ENCODE data around the gene DUSP28.

The DUSP28 gene

DNA sequence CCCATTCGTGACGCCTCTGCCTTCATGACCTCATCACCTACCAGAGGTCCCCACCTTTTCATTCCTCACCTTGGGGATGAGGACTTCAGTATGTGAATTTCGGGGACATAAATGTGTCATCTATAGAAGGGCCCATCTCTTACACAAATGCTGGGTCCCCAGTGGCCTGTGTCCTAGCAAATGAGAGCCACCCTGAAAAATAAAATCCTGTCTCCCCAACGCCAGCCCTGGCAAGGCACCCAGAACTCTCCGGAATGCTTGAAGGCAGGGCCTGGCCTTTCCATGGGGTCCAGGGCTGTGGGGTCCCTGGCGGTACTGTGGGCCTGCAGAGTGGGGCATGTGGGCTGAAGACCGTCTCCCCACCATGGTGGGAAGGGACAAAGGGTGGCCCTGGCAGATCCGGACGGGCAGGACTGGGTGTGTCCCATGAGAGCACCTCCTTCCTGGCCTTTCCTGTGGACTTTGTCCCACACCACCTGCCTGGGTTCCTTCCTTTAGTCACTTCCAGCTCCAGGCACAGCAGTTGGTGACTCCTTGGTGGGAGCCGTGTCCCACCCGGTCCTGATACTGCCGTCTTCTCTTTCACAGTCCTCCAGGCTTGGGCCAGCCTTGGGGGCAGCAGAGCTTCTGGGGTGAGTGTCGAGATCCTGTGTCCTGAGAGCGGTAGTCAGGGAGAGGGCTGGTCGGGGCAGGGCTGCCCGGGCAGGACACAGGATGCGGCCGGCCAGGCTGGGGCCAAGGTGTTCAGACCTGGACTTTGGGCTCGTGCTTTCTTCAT, 45.0 kb downstream of the DUSP28 start:
- no peak overlapping the region for H3K4me3 ChIP-seq (ENCODE audit: low read length)
- WGBS (ENCODE audit: extremely low coverage, insufficient coverage, low lambda C conversion rate) = no CpG with 5 or more reads among the region's 19 CpGs
- H4K5ac ChIP-seq (ENCODE audit: low read length) = no peak overlapping the region
- H2AK5ac ChIP-seq (ENCODE audit: low read length) = no peak overlapping the region
- no peak overlapping the region for H2BK120ac ChIP-seq (ENCODE audit: low read depth, low read length)
- DNase-seq = no peak
- no peak overlapping the region for H3K4ac ChIP-seq (ENCODE audit: low read depth, low read length)
- no peaks in the 10 kb centered on the region for H3K79me2 ChIP-seq (ENCODE audit: control insufficient read depth, insufficient read depth, low read length)
- no peak overlapping the region for H3K18ac ChIP-seq (ENCODE audit: low read length)
- no peak overlapping the region for H3K56ac ChIP-seq (ENCODE audit: low read length)
- no peaks in the 10 kb centered on the region for H3K79me1 ChIP-seq (ENCODE audit: low read length)
- no peak overlapping the region for H2BK5ac ChIP-seq (ENCODE audit: low read length)
- H2BK15ac ChIP-seq (replicated peaks; ENCODE audit: low read depth) = no peak overlapping the region
- H3K36me3 ChIP-seq (ENCODE audit: control insufficient read depth, insufficient read depth, low read length) = no peaks in the 10 kb centered on the region
- no peak overlapping the region for H3K27ac ChIP-seq (ENCODE audit: low read depth, low read length)
- H3K23ac ChIP-seq (ENCODE audit: low read length) = no peak overlapping the region
- H3K4me2 ChIP-seq (ENCODE audit: low read length) = no peak overlapping the region
- H3K9ac ChIP-seq (ENCODE audit: low read length) = no peak overlapping the region
- H3K4me1 ChIP-seq (ENCODE audit: control insufficient read depth, low read depth, low read length) = no peaks in the 10 kb centered on the region
- no peak overlapping the region for H4K8ac ChIP-seq (ENCODE audit: low read depth, low read length)
- no peaks in the 10 kb centered on the region for H3K27me3 ChIP-seq (ENCODE audit: insufficient read depth, low read length, poor library complexity)

DNA sequence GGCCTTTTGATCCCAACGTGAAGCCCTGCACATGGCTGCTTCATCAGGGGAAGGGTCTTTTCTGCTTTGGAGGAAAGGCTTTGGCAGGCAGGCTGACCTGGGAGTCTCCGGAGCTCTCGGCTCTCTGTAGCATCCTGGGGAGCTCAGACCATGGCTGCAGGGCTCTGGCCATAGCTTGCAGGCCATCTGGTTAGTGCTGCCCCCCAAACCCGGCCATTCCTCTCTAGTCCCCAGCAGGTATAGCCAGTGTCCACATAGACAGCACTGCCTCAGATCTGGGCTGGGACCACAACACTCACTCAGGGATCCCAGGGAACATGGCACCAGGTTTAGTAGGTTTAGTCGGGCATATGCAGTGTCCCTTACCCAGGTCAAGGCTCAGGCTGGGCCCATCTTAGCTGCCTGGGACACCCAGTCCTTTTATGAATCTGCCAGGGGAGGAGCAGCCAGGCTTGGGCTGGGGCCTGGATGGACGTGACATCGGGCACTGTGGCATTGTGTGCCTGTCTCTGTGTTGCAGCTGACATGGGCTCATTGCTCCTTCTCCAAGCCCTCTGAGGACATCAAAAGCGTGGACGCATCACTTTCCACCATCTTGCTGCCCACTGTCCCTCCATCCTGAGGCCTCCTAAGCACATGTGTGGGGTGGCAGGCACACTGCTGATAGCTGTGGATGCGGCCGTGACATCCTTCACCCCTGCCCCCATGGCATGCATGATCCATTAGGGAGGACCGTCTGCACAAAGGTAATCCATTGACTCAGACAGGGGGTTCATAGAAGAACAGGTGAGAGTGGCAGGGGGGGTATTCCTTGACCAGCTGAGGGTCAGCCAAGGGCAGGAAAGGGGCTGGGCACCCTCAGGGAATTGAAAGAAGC, 45.9 kb downstream of the DUSP28 start:
- Histone ChIP-seq H4K5ac (ENCODE audit: low read length) (no peak overlapping the region), H3K27ac (ENCODE audit: low read depth, low read length) (no peak overlapping the region), H3K4me2 (ENCODE audit: low read length) (no peak overlapping the region), H2BK5ac (ENCODE audit: low read length) (no peak overlapping the region), H3K4me3 (ENCODE audit: low read length) (no peak overlapping the region), H2BK120ac (ENCODE audit: low read depth, low read length) (no peak overlapping the region), H3K9ac (ENCODE audit: low read length) (no peak overlapping the region), H3K18ac (ENCODE audit: low read length) (no peak overlapping the region), H3K4me1 (ENCODE audit: control insufficient read depth, low read depth, low read length) (no peaks in the 10 kb centered on the region), H3K27me3 (ENCODE audit: insufficient read depth, low read length, poor library complexity) (no peaks in the 10 kb centered on the region), H3K4ac (ENCODE audit: low read depth, low read length) (no peak overlapping the region), H3K36me3 (ENCODE audit: control insufficient read depth, insufficient read depth, low read length) (no peaks in the 10 kb centered on the region), H4K8ac (ENCODE audit: low read depth, low read length) (no peak overlapping the region), H3K56ac (ENCODE audit: low read length) (no peak overlapping the region), H3K79me1 (ENCODE audit: low read length) (no peaks in the 10 kb centered on the region), H3K79me2 (ENCODE audit: control insufficient read depth, insufficient read depth, low read length) (no peaks in the 10 kb centered on the region), H3K23ac (ENCODE audit: low read length) (no peak overlapping the region), H2AK5ac (ENCODE audit: low read length) (no peak overlapping the region), H2BK15ac (replicated peaks; ENCODE audit: low read depth) (no peak overlapping the region)
- no peak for DNase-seq
- WGBS (ENCODE audit: extremely low coverage, insufficient coverage, low lambda C conversion rate) = no CpG with 5 or more reads among the region's 12 CpGs

DNA sequence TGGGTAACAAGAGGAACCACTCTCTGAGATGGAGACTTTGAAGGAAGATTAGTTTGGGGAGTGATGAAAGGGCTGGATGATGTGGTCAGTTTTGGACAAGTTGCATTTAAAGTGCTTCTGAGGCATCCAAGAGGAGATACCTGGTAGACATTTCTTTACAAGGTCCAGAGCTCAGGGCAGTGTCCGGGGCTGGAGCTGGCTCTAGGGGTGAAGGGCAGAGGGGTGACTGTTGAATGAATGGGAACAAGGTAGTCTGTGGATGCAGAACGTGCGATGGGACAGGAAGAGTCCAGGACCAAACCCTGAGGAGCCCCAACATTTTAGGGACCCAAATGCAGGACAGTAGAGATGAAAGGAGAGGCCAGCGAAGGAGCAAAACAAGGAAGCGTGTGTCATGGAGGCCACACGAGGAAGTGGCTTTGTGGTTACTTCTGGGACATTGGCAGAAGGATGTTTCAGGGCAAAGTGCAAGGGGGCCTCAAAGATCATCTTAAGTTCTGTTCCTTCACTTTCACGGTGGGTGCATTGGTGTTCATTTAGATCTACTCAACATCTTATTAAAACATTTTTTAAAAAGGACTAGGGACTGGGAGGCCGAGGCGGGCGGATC, 51.5 kb downstream of the DUSP28 start:
- Histone ChIP-seq H3K36me3 (ENCODE audit: control insufficient read depth, insufficient read depth, low read length) (no peaks in the 10 kb centered on the region), H3K4me3 (ENCODE audit: low read length) (no peak overlapping the region), H2BK5ac (ENCODE audit: low read length) (no peak overlapping the region), H3K27me3 (ENCODE audit: insufficient read depth, low read length, poor library complexity) (no peaks in the 10 kb centered on the region), H3K79me1 (ENCODE audit: low read length) (no peaks in the 10 kb centered on the region), H3K56ac (ENCODE audit: low read length) (no peak overlapping the region), H2BK15ac (replicated peaks; ENCODE audit: low read depth) (no peak overlapping the region), H3K79me2 (ENCODE audit: control insufficient read depth, insufficient read depth, low read length) (no peaks in the 10 kb centered on the region), H3K4me1 (ENCODE audit: control insufficient read depth, low read depth, low read length) (no peaks in the 10 kb centered on the region), H3K4ac (ENCODE audit: low read depth, low read length) (no peak overlapping the region), H3K18ac (ENCODE audit: low read length) (no peak overlapping the region), H3K27ac (ENCODE audit: low read depth, low read length) (no peak overlapping the region), H4K5ac (ENCODE audit: low read length) (no peak overlapping the region), H2BK120ac (ENCODE audit: low read depth, low read length) (no peak overlapping the region), H4K8ac (ENCODE audit: low read depth, low read length) (no peak overlapping the region), H3K23ac (ENCODE audit: low read length) (no peak overlapping the region), H3K9ac (ENCODE audit: low read length) (no peak overlapping the region), H3K4me2 (ENCODE audit: low read length) (no peak overlapping the region), H2AK5ac (ENCODE audit: low read length) (no peak overlapping the region)
- WGBS (ENCODE audit: extremely low coverage, insufficient coverage, low lambda C conversion rate) = no CpG with 5 or more reads among the region's 10 CpGs
- DNase-seq = no peak
